ENCODE data around the gene ICA1L. TPM values are rescaled to one million over a fixed set of nuclear protein-coding genes. Genes with fewer than 3 reads are reported as not detected.
A peak's percentile ranks its signal among the peaks of the same experiment; 100 is the strongest.
"Not testable (repeated sequence)": the region's sequence is repeated elsewhere in the genome, so short reads cannot be mapped to it uniquely, and the experiment has no call there.

The ICA1L gene
- total RNA-seq, 1 donor from 2014 or later: 17.8 TPM

DNA sequence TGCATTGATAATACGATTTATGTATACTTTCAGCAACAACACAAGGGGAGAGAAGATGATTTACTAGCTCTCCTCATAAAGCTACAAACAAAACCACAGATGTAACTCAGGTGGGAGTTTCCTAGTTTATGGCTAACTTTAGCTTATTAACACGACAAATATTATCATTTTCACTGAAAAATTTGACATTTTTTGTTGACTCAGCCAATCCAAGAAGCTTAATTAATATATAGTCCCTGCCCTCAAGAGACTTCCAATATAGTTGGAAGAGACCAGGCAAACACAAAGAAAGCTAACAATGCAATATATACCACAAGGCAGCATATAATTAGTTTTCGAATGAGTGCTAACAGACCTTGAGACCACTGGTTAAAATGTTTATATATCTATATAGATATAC, 39.1 kb upstream of the ICA1L start:
- H3K4me3 Mint-ChIP-seq (ENCODE audit: low read depth): peak overlapping the region; percentile 100
- no peaks in the 10 kb centered on the region for H3K27me3 Mint-ChIP-seq
- H3K36me3 Mint-ChIP-seq (ENCODE audit: insufficient read depth): peaks cover 5% of the 10 kb centered on the region
- H3K27ac Mint-ChIP-seq: peak overlapping the region; percentile 41
- TF ChIP-seq, protein P1, sequence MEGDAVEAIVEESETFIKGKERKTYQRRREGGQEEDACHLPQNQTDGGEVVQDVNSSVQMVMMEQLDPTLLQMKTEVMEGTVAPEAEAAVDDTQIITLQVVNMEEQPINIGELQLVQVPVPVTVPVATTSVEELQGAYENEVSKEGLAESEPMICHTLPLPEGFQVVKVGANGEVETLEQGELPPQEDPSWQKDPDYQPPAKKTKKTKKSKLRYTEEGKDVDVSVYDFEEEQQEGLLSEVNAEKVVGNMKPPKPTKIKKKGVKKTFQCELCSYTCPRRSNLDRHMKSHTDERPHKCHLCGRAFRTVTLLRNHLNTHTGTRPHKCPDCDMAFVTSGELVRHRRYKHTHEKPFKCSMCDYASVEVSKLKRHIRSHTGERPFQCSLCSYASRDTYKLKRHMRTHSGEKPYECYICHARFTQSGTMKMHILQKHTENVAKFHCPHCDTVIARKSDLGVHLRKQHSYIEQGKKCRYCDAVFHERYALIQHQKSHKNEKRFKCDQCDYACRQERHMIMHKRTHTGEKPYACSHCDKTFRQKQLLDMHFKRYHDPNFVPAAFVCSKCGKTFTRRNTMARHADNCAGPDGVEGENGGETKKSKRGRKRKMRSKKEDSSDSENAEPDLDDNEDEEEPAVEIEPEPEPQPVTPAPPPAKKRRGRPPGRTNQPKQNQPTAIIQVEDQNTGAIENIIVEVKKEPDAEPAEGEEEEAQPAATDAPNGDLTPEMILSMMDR (IDR thresholded peaks at IDR 0.05; ENCODE audit: unreplicated experiment): no peak
- DNase-seq (ENCODE audit: low spot score, unreplicated experiment): no peak
- peaks cover under 1% of the 10 kb centered on the region for H3K9me3 Mint-ChIP-seq (ENCODE audit: low read depth)
- peaks cover 16% of the 10 kb centered on the region for H3K4me1 Mint-ChIP-seq (ENCODE audit: low read depth)

- DNase-seq (ENCODE audit: low spot score, unreplicated experiment): not testable (repeated sequence)
- H3K4me1 Mint-ChIP-seq (ENCODE audit: low read depth): peaks cover 16% of the 10 kb centered on the region
Observed at GRCh38 chr2:202910250-202910649, 38.7 kb upstream of the ICA1L start.

DNA sequence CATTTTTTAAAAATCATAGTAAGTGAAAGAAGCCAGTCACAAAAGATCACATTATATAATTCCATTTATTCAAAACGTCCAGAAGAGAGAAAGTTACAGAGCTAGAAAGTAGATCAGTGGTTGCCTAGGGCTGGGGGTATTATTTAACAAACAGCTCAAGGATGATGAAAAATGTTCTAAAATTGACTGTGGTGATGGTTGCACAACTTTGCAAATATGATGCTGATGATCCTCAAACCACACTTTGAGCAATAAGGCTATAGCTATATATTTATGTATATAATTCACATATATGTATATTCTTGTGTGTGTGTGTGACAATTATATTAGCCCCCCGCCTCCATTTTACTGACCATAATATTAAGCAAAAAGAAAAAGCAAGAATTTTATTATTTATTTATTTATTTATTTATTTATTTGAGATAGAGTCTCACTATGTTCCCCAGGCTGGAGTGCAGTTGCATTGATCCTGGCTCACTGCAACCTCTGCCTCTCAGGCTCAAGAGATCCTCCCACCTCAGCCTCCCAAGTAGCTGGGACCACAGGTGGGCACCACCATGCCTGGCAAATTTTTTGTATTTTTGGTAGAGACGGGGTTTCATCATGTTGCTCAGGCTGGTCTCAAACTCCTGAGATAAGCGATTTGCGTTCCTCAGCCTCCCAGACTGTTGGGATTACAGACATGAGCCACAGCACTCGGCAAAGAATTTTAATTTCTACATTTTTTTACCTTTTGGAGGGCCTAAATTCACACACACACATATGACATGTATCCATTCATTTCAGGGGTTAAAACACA, 38.0 kb upstream of the ICA1L start:
- Mint-ChIP-seq H3K27ac (peak overlapping the region; percentile 52), H3K36me3 (ENCODE audit: insufficient read depth) (peaks cover 14% of the 10 kb centered on the region), H3K4me3 (ENCODE audit: low read depth) (peak overlapping the region; percentile 100), H3K9me3 (ENCODE audit: low read depth) (peaks cover 7% of the 10 kb centered on the region), H3K4me1 (ENCODE audit: low read depth) (peaks cover 16% of the 10 kb centered on the region), H3K27me3 (no peaks in the 10 kb centered on the region)
- TF ChIP-seq, protein P1 (IDR thresholded peaks at IDR 0.05; ENCODE audit: unreplicated experiment): no peak
- DNase-seq (ENCODE audit: low spot score, unreplicated experiment): no peak

More at GRCh38 chr2:202910250-202910649, 38.7 kb upstream of the ICA1L start:
- H3K27me3 Mint-ChIP-seq; H3K9me3 Mint-ChIP-seq (ENCODE audit: low read depth); H3K36me3 Mint-ChIP-seq (ENCODE audit: insufficient read depth): not testable (repeated sequence)
- Mint-ChIP-seq H3K27ac (peak overlapping the region; percentile 52), H3K4me3 (ENCODE audit: low read depth) (peak overlapping the region; percentile 100)

GRCh38 chr2:202908186-202908585, 36.6 kb upstream of the ICA1L start:
- Mint-ChIP-seq H3K4me3 (ENCODE audit: low read depth) (no peak overlapping the region), H3K27me3 (no peaks in the 10 kb centered on the region), H3K27ac (peak overlapping the region; percentile 39), H3K36me3 (ENCODE audit: insufficient read depth) (peaks cover 22% of the 10 kb centered on the region), H3K9me3 (ENCODE audit: low read depth) (peaks cover 12% of the 10 kb centered on the region), H3K4me1 (ENCODE audit: low read depth) (peaks cover 16% of the 10 kb centered on the region)
- TF ChIP-seq, protein P1 (IDR thresholded peaks at IDR 0.05; ENCODE audit: unreplicated experiment): no peak
- no peak for DNase-seq (ENCODE audit: low spot score, unreplicated experiment)

GRCh38 chr2:202905507-202905906, 33.9 kb upstream of the ICA1L start:
- not testable (repeated sequence) for H3K27ac Mint-ChIP-seq; H3K4me1 Mint-ChIP-seq (ENCODE audit: low read depth); H3K27me3 Mint-ChIP-seq; H3K4me3 Mint-ChIP-seq (ENCODE audit: low read depth); DNase-seq (ENCODE audit: low spot score, unreplicated experiment)
- Mint-ChIP-seq H3K36me3 (ENCODE audit: insufficient read depth) (peaks cover 23% of the 10 kb centered on the region), H3K9me3 (ENCODE audit: low read depth) (peaks cover 12% of the 10 kb centered on the region)

DNA sequence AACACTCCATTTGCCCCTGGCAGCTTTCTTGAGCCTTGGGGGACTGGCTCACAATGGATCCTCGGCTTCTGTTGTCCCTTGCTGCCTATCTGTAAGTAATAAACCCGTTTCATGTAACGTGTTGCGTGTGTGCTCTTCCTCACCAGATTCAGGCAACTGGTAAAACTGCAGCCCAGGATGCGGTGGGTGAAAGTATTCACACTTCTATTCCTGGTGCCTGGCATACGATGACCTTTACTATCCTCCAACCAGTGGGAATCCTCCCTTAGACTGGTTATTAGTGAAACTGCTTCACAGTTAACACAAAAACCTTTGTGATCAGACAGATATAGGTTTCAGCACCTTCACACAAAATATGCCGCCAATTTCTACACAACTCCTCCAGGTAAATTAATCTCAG, 13.6 kb upstream of the ICA1L start:
- DNase-seq (ENCODE audit: low spot score, unreplicated experiment): no peak
- no peaks in the 10 kb centered on the region for H3K4me1 Mint-ChIP-seq (ENCODE audit: low read depth)
- no peaks in the 10 kb centered on the region for H3K27me3 Mint-ChIP-seq
- peaks cover 16% of the 10 kb centered on the region for H3K36me3 Mint-ChIP-seq (ENCODE audit: insufficient read depth)
- TF ChIP-seq, protein P1 (IDR thresholded peaks at IDR 0.05; ENCODE audit: unreplicated experiment): no peak
- no peak overlapping the region for H3K27ac Mint-ChIP-seq
- no peak overlapping the region for H3K4me3 Mint-ChIP-seq (ENCODE audit: low read depth)
- no peaks in the 10 kb centered on the region for H3K9me3 Mint-ChIP-seq (ENCODE audit: low read depth)

Data from progenitor cell of endocrine pancreas (in vitro differentiated cells).